AG04450 (cell line): ENCODE data around the gene VASH2. TPM values are rescaled to one million over a fixed set of nuclear protein-coding genes. Genes with fewer than 3 reads are reported as not detected.

Experiments used
- CTCF ChIA-PET: fragments of 300-600, 350-600 bp; formaldehyde crosslinking; extraction: SDS; loops from one replicate; lab custom pipeline; 2022; ENCODE audit warnings: antibody characterized with exemption, inconsistent platforms; lab: Charles Lee
- POLR2A ChIA-PET: fragments of 350-600 bp; formaldehyde crosslinking; extraction: SDS; loops from one replicate; lab custom pipeline; 2021; ENCODE audit warnings: antibody characterized with exemption, inconsistent platforms; lab: Yijun Ruan, JAX
- DNase-seq: peaks from one replicate; pipeline ENCODE4 v3.0.0-alpha.2; 2011; ENCODE audit warnings: low read depth, low spot score
- H3K27ac ChIP-seq: one replicate; pipeline ENCODE4 v1.5.1; 2012; ENCODE audit warnings: low read depth, low read length, control low read depth
- H3K27me3 ChIP-seq: one replicate; pipeline ENCODE4 v1.6.0; 2012; ENCODE audit warnings: low read length; ENCODE audit not compliant: control insufficient read depth, insufficient read depth
- H3K4me3 ChIP-seq: 2 replicates; pipeline ENCODE4 v1.5.1; 2011; ENCODE audit warnings: mild to moderate bottlenecking, low read depth, low read length, control low read depth
- H3K9me3 ChIP-seq: 2 replicates; pipeline ENCODE4 v1.5.1; 2012; ENCODE audit warnings: low read length; ENCODE audit not compliant: control insufficient read depth, insufficient read depth
- CTCF ChIP-seq: IDR thresholded peaks from 2 replicates; pipeline ENCODE4 v1.5.1; 2011; ENCODE audit warnings: low read depth, low read length, control low read depth, inconsistent platforms
- polyA plus RNA-seq: library from polyadenylated mRNA; depleted of rRNA; stranded (reverse); fragments of >200 nt; gene quantifications from 2 replicates; pipeline ENCODE4 v1.2.3, GENCODE V29; 2011

VASH2 gene
- polyA plus RNA-seq, 1 experiment: 4.2 TPM

DNA sequence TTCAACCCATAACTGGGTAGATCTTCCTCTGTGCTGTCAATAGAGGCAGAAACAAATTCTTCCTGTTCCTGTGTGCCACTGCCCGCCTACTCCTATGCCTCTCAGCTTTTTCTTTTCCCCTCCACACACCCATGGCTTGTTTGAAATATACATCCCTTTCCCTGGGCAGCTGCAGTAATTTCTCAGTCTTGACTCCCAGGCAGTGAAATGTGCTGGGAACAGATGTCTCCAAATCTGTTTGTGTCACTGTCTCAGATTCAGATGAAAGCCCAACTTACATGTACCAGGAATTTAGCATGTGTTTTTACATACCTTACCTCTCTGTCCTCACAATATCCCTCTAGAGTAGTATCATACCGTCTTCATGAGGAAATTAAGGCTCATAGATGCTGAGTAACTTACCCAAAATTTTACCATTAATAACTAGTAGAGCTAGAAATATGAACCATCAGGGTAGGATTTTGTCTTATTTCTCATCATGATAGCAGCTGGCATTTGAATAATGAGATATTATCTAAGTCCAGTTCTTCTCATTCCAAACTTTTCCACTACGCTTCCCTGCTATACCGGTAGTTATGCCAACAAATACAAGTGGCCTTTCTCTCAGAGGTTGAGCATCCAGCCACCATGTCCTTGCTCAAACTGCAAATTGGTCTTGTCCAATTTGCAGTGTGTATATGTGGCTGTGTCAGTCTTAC lies 4.7 kb upstream of the VASH2 start:
- ChIA-PET CTCF (interaction anchor here (1.0 to 1.3 kb wide), 2 partner anchors 21 to 131 kb away, joined by 3 read pairs; no protein-coding TSS in a partner anchor), POLR2A (no interaction called here)
- H3K27ac ChIP-seq: no peak overlapping the region
- no peak for TF ChIP-seq CTCF
- peaks cover 3% of the 10 kb centered on the region for H3K9me3 ChIP-seq
- no peak overlapping the region for H3K4me3 ChIP-seq
- no peak for DNase-seq
- peaks cover 16% of the 10 kb centered on the region for H3K27me3 ChIP-seq

- ChIA-PET POLR2A (no interaction called here), CTCF (interaction anchor here (1.3 kb wide), 1 partner anchor 19 kb away, joined by 3 read pairs; no protein-coding TSS in a partner anchor)
- no peaks in the 10 kb centered on the region; the same call in 1 of the 2 replicates for H3K9me3 ChIP-seq
- peaks cover 16% of the 10 kb centered on the region for H3K27me3 ChIP-seq
- no peak for DNase-seq
- TF ChIP-seq CTCF: no peak
- H3K27ac ChIP-seq: no peak overlapping the region
- no peak overlapping the region for H3K4me3 ChIP-seq
These were observed 3.5 kb upstream of the VASH2 start for GRCh38 chr1:212946872-212947271.

- H3K9me3 ChIP-seq: no peaks in the 10 kb centered on the region; the same call in 1 of the 2 replicates
- CTCF ChIA-PET: interaction anchor here (0.6 to 1.1 kb wide), 2 partner anchors 200 to 494 kb away, joined by 3 read pairs; no protein-coding TSS in a partner anchor
- no peak for TF ChIP-seq CTCF
- H3K27me3 ChIP-seq: peaks cover 18% of the 10 kb centered on the region
- POLR2A ChIA-PET: interaction anchor here (1.0 kb wide), 1 partner anchor 25 kb away, joined by 6 read pairs; no protein-coding TSS in a partner anchor
- H3K27ac ChIP-seq: no peak overlapping the region
- no peak for DNase-seq
- H3K4me3 ChIP-seq: peak overlapping the region; percentile 74
These were observed 570 bp upstream of the VASH2 start for GRCh38 chr1:212949771-212950170.

DNA sequence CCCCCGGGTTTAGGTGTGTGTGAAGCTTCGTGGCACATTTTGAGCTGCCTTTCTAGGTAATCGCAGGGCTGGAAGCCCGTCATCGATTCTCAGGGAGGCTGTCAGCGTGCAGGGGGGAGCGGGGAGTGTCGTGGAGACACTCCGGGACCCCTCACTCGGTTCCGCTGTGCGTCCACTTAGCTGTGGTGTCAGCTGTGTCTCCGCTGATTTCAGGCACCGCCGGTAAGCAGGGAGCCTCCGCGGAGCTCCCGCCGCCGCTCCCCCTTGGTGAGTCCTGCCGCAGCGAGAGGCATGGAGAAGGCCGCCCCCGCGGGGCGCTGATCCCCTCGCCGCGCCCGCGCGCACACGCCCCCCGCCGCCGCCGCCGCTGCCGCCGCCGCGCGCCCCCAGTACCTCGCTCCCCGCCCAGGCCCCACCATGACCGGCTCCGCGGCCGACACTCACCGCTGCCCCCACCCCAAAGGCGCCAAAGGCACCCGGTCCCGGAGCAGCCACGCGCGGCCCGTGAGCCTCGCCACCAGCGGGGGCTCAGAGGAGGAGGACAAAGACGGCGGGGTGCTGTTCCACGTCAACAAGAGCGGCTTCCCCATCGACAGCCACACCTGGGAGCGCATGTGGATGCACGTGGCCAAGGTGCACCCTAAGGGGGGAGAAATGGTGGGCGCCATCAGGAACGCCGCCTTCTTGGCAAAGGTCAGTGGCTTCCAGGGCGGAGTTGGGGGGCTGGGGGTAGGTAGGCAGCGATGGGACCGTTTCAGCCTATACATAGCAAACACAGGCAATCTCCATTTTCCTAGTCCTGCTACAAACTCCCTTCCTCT lies 995 bp downstream of the VASH2 start:
- ChIA-PET CTCF (interaction anchor here (0.8 to 2.1 kb wide), 5 partner anchors 17 to 286 kb away, joined by 3 to 12 read pairs (median 4); no protein-coding TSS in a partner anchor), POLR2A (interaction anchor here (0.7 kb wide), 1 partner anchor 29 kb away, joined by 3 read pairs; no protein-coding TSS in a partner anchor)
- DNase-seq: no peak
- H3K4me3 ChIP-seq: peak overlapping the region; percentile 74
- H3K9me3 ChIP-seq: no peaks in the 10 kb centered on the region; the same call in 1 of the 2 replicates
- no peak for TF ChIP-seq CTCF
- H3K27ac ChIP-seq: no peak overlapping the region
- H3K27me3 ChIP-seq: peaks cover 8% of the 10 kb centered on the region
